Right ventricle myocardium inferior (tissue), 1 donor: ENCODE results near the gene SLX9. TPM values are rescaled to one million over a fixed set of nuclear protein-coding genes. Genes with fewer than 3 reads are reported as not detected.

Experiments used
- ATAC-seq: fragments of 200-7000 bp; cut with Tn5 transposase; one replicate; pipeline ENCODE4 v1.9.1; 2020; ENCODE audit warnings: mild to moderate bottlenecking, moderate library complexity
- DNase-seq: peaks from one replicate; pipeline ENCODE4 v3.0.0; 2021; ENCODE audit errors: missing footprints
- intact Hi-C: fragments of 100-400 bp; cut with DNase I; formaldehyde crosslinking; loops from one replicate; pipeline ENCODE4 v1.11.0; 2022
- total RNA-seq: library from RNA; stranded (reverse); fragmentation: NEBNext Ultra II Directional; extraction: Animal tissue kit (Norgen Biotek cat#: 25700); gene quantifications from one replicate; pipeline ENCODE4 v1.2.1, GENCODE V29; 2021
- donor health status: DM: no; HTN: yes; CAD: no; lungs with severe emphysema.

The SLX9 gene
- total RNA-seq, 1 donor from 2014 or later: 66.5 TPM

DNA sequence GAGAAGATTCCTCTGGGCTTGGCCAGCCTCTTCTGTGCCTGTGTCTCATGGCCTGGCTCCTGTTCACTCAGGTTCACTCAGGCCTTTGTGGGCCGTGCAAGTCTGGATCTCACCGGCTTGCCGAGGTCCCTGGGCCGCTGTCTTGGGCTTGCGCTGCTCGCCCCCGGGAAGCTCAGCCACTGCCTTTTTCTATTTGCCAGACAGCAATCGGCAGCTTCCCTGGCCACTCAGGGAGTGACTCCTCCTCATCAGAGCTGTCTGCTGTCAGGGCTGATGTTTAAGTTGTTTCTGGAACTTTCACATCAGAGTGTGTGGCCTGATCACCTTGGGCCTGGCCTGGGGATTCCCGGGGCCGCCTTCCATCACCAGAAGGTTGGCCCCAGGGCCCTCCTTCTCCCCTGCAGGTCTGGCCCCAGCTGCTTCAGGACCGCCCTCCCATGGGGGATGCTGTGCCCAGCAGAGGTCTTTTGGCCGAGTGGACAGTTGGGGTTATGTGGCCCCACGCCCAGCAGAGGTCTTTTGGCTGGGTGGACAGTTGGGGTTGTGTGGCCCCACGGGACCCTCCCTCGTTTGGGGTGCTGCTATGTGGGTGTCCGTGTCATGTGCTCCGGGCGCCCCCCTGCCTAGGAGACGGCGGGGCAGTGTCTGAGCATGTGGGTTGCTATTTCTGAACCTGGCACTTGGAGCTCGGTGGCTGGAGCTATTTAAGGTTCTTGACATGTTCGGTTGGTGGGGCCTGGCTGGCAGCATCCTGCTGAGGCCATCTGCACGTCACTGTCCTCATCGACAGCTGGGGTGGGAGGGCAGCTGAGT is 12.5 kb downstream of the SLX9 start:
- intact Hi-C loops: loop anchor here (5.0 kb wide), 1 partner anchor 80 kb away; no protein-coding TSS in a partner anchor
- ATAC-seq (peak; percentile 70), DNase-seq (peak; percentile 74)

DNA sequence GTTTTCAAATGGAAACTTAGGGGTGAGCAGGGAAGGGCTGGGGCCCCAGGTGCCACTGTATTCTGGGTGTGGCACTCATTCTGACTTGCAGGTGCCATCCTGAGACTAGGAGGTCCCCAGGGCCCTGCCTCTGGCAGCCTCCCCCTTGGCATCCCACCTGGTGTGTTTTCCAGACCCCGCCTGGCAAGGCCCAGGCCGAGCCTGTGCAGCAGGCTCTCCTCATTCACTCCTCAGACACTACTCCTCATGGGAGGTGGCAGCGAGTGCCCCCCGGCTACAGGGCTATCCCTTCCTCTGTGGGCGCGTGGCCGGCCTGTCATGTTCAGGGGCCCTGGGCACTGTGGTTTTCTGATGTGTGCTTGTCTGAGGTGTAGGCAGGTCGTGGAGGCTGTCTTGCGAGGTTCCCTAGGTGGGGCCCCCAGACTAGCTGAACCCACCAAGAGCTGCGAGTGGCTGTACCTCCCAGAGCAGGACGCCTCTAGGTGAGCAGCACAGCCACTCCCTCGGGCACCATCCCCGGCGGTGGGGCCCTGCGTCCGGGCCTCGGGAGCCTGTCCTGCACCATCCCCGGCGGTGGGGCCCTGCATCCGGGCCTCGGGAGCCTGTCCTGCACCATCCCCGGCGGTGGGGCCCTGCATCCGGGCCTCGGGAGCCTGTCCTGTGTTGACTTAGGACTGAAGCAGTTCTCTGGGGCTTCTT is 13.2 kb downstream of the SLX9 start:
- ATAC-seq: no peak
- intact Hi-C loops: loop anchor here (5.0 kb wide), 1 partner anchor 79 kb away; no protein-coding TSS in a partner anchor
- DNase-seq: peak; percentile 51

DNA sequence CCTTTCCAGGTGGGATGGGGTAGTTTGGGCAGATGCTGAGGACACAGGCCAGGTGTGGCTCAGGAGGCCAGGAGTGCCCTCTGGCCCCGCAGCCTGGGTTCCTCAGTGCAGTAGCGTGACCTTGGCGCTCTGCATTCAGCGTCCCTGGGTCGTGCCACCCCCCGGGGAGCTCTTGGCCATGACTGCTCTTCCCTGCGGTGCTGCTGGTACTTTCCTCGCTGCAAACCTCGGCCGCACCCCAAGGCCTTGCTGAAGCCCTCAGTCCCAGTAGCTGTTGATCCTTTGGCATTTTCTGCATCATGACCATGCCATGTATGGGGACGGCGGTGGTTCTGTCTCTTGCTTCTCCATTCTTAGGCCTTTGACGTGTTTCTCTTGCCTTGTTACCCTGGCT is 13.8 kb downstream of the SLX9 start:
- intact Hi-C loops: loop anchor here (5.0 kb wide), 1 partner anchor 79 kb away; no protein-coding TSS in a partner anchor
- no peak for ATAC-seq
- peak; percentile 59 for DNase-seq

DNA sequence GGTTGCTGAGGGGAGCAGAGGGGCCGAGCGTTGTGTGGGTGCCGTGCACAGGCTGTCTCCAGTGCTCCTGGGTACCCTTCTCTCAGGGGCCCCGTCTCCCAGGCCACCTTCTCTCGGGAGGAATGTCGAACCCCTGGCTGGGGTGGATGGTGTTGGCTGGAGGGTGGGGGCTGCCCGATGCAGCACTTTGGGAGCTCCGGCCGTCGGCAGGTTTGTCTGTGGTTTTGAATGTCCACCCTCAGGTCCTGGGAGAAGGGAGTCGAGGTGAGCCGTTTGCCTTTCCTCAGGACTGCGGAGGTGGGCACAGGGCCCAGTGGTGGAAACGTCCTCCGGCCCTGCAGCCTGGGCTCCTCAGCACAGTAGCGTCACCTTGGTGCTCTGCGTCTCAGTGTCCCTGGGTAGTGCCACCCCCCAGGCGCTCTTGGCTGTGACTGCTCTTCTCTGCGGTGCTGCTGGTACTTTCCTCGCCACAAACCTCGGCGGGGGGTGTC is 14.5 kb downstream of the SLX9 start:
- DNase-seq: peak; percentile 66
- intact Hi-C loops: loop anchor here (5.0 kb wide), 1 partner anchor 78 kb away; no protein-coding TSS in a partner anchor
- ATAC-seq: no peak

DNA sequence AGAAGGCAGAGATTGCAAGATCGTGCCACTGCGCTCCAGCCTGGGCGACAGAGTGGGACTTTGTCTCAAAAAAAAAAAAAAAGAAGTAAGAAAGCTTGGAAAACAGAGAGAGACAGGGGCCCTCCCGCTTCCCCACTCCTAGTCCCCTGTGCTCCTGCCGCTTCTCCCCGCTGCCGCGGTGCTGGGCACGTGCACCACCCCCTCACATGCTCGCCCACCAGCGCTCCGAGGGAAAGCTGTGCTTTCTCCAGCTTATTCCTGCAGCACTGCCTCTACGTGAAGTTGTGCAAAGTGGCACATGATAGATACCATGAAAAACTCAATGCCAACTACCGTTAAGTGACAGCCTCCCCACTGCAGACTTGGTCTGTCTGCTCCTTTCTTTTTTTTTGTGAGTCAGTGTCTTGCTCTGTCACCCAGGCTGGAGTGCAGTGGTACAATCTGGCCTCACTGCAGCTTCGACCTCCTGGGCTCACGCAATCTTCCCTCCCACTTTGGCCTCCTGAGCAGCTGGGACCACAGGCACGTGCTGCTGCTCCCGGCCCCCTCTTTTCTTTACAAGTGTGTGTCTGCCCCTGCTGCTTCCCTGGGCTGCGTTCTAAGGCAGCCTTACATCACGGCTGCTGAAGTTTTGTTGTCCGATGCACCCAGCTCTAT is 15.4 kb downstream of the SLX9 start:
- DNase-seq (no peak), ATAC-seq (no peak)
- intact Hi-C loops: loop anchor here (5.0 kb wide), 1 partner anchor 37 kb away; no protein-coding TSS in a partner anchor

DNA sequence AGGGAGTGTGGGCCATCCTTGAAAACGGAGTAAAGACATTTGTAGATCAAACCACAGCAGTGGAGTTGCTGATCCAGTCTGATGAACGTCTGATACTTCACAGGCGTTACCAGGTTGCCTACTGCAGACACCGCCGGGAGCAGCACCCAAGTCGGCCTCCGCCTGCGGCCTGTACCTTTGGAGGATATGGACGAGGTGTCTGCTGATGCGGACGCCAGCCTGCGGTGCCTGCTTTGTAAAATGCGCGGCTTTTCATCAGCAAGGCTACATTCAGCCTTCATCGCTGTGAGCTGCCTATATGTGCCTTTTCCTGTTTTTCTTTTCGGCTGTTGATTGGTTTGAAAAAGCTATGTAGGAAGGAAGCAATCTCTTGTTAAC is 16.0 kb downstream of the SLX9 start:
- no peak for ATAC-seq
- intact Hi-C loops: loop anchor here (5.0 kb wide), 1 partner anchor 37 kb away; no protein-coding TSS in a partner anchor
- peak; percentile 55 for DNase-seq

DNA sequence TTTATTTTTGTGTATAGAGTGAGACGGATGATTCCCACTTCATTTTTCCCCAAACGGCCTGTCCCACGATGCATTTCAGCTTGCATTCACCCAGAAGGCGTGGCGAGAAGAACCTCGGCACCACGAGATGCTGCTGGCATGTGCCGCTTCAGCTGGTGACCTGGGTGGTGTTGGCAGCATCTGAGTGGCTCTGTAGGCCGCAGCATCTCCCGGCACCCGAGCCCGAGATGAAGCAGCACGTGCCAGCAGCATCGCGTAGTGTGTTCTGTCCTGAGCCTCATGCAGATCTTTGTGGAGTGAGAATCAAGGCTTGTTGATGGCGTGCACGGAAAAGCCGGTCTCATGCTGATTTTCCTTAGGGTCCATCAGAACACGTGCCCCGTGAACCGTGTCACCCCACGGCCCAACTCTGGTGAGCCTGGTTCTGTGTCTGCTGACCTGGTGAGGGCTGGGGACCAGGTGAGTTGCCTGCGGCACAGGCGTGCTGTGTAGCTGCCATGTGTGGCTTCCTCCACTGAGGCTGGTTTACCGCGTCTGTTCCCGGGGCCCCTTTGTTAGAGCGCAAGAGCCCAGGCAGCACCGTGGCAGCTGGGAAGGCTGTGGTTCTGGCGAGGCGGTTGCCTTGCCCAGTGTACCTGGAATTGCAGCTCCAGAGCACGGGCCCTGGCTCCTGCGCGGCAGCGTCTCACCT is 16.7 kb downstream of the SLX9 start:
- intact Hi-C loops: loop anchor here (5.0 kb wide), 1 partner anchor 36 kb away; no protein-coding TSS in a partner anchor
- peak; percentile 55 for DNase-seq
- ATAC-seq: no peak

DNA sequence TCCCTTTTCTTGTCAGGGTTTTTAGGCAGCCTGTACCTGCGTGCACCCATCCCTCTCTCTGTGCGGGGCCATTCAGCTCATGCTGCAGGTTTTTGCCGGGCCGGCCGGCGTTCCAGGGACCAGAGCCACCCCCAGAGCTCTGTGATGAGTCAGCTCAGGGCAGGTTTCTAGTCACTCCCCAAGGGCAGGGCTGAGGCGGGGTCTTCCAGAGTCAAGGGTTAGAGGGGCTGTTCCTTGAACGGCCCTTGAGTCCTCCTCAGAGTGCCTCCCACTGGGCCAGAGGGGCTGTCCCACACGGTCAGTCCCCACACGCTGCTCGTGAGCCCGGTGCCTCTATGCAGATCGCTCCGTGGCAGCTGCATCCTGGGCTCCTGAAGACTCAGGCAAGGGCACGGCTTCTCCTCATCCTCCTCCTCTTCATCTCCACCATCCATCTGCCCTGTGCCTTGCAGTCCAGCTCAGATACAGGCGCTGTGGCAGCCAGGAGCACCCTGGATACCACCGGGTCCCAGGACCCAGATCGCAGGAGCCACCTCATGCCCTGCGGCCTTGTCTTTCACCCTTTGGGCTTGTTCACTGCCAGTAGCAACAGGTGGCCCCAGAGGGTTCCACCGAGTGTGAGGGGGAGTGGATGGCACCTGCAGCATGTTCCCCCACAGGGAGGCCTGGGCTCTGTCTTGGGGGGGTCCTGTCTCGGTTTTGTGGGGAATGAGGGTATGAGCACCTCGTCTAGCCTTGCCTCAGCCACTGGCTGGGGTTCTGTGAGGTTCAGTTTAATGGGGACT is 17.4 kb downstream of the SLX9 start:
- no peak for ATAC-seq
- intact Hi-C loops: loop anchor here (5.0 kb wide), 1 partner anchor 35 kb away; no protein-coding TSS in a partner anchor
- DNase-seq: peak; percentile 51

DNA sequence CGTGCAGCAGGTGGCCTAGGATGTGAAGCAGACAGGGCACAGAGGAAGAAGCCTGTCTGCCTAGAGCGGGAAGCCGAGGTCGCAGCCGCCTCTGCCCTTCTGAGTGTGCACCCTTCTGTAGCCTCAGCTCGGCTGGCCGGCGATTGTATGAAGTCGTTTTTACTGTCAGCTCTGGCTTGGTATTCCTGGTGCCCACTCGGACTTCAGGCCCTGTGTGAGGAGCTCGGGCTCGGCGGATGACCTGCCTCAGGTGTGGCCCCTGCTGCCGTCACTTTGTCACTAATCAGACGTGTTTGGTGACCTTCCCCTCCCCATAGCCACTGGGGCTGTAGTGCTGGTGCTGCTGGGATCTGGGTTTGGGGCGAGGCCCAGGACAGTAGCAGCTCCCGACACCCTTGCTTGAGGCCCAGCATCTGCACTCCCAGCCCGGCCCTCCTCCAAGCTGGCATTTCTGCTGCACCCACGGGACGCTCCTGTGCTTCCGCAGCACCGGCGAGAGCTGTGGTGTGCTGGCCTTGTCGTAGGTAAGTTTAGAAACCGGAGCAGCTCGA is 18.1 kb downstream of the SLX9 start:
- intact Hi-C loops: loop anchor here (5.0 kb wide), 1 partner anchor 34 kb away; no protein-coding TSS in a partner anchor
- ATAC-seq (peak; percentile 15), DNase-seq (peak; percentile 72)

DNA sequence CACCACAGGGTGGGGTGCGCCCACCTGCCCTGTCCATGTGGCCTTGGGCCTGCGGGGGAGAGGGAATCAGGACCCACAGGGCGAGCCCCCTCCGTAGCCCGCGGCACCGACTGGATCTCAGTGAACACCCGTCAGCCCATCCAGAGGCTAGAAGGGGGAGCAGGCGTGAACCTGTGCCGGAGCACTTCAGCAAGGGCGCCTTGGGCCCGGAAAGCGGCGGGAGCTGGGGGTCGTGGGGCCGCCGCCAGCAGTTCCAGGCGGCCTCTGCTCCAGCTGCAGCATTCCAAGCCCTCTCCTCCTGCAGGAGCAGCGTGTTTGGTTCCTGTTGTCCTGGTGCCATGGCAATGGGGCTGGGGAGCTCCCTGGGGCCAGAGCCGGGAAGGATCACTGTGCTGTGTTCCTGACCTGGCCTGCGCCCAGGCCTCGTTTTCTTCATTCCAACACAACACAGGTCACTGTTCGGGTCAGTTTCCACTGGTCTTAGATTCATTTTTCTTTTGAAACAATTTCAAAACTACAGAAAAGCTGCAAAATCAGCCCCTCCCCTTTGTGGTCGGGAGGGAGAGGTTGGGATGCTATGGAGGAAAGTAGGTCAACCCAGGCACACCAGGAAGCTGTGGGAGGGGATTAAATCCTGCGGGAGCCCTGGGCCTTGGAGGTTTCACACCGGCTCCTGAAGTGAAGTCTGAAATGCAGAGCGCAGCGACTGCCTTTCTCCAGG is 18.8 kb downstream of the SLX9 start:
- DNase-seq: peak; percentile 90
- intact Hi-C loops: loop anchor here (5.0 kb wide), 1 partner anchor 34 kb away; no protein-coding TSS in a partner anchor
- ATAC-seq: peak; percentile 84

DNA sequence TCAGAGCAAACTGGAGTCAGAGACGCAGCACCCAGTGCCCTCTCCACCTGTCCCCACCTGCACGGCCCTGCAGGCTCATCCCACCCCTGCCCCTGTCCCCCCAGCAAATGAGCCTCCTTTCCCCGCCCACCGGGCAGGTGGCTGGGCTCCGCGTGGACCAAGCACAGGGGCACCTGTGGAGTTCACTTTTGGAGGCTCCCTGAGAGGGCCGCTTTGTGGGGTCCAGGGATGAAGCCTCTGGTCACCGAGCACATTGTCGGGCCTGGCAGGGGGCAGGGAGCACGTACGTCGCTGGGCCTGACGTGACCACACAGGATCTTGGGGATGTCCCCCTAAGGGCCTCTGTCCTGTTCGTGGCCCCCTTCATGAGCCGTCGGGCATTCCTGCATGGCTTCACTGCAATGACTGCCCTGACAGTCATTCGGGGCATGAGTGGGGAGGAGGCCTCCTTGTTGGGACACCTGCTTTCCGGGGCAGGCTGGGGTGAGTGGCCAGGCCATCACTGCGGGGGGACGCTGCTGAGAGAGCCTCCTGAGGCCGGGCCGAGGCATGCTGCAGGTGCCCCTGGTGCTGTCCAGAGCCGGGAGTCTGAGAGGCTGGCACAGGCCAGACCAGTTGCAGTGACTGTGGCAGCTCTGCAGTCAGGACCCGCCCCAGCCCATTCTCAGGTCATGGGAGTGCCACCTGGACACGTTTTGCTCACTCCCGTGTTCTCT is 19.7 kb downstream of the SLX9 start:
- ATAC-seq: no peak
- peak; percentile 48 for DNase-seq
- intact Hi-C loops: loop anchor here (5.0 to 10.0 kb wide), 2 partner anchors 33 to 55 kb away; no protein-coding TSS in a partner anchor

DNA sequence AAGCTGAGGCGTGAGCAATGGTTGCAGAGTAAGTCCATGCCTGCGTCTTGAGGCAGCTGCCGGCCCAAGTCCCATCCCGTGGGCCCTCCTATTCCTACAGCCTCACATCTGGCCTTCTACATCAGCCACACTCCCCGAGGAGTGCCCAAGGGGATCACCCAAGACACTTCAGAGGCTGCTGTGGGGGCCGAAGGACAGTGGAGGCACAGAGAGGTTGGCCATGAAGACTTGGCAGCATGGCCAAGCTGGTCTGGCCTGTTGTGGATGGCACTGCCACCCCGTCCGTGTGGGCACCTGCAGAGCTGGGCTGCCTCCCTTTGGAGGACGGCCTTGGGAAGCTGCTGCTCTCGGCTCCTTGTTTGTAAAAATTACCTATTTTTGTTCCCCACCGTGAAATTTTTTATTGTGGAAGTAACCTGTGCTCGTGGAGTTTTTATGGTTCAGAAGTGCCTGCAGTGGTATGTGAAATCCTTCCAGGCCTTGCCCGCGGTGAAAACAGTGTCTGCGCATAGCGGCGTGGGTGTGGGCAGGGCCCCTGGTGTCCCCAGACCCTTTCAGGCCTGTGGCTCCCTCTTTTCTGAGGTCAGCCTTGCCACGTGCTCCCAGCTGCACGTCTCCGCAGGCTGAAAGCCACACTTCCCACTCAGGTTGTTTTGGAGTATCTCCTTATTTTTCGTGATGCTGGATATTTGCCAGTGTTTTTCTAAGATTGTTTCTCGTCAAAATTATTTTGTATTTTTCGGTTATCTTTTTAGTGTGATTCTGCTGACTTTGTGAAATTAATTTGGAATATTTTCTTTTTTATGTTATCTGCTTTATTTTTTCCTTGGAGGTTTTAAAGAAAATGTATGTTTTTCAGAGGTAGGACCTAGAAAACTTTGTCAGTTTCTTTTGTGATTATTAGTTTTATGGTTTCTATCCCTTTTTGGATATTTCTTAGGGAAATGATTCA is 20.6 kb downstream of the SLX9 start:
- DNase-seq: no peak
- ATAC-seq: no peak
- intact Hi-C loops: loop anchor here (10.0 kb wide), 1 partner anchor 54 kb away; no protein-coding TSS in a partner anchor

DNA sequence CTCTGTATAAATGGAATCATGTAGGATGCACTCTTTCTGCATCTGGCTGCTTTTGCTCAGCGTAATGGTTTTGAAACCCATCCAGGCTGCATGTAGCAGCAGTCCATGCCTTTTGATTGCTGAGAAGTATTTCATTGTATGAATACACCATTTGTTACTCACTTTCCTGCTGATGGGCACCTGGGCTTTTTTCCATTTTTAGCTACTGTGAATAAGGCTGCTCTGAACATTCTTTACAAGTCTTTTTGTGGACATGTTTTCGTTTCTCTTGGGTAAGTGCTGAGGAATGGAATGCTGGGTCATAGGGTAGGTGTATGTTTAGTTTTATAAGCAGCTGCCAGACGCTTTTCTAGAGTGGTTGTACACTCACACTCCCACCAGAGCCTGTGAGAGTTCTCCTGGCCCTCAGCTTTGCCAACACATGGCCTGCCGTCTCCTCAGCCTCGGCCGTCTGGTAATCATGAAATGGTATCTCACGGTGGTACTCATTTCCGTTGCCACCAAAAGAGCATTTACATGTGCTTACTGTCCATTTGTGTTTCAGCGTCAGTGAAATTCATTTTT is 22.7 kb downstream of the SLX9 start:
- ATAC-seq (peak; percentile 18), DNase-seq (peak; percentile 48)
- intact Hi-C loops: loop anchor here (10.0 kb wide), 1 partner anchor 52 kb away; no protein-coding TSS in a partner anchor

DNA sequence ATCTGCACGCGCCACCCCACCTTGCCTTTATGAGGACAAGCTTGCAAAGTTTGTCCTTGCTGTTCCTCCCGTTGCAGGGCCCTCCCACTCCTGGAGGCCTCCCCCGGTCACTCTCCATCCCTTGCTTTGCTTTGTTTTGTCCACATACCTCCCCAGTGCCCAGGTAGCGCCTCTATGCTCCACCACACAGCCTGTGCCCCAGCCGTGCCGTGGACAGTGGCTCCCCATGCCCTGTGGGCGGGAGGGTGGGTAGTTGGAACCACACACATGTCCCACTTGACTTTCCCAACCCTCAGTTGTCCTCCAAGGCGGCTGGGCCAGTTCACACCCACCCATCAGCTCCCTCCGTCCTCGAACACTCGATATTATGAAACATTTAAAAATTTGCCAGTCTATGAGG is 24.6 kb downstream of the SLX9 start:
- ATAC-seq (no peak), DNase-seq (peak; percentile 37)
- intact Hi-C loops: loop anchor here (10.0 kb wide), 1 partner anchor 50 kb away; no protein-coding TSS in a partner anchor
